GM21786 (cell line): ENCODE data around the gene SAMM50.
"Not testable (repeated sequence)": the region's sequence is repeated elsewhere in the genome, so short reads cannot be mapped to it uniquely, and the experiment has no call there.

Source experiments
- ATAC-seq: cut with Tn5 transposase; IDR thresholded peaks from one replicate; pipeline ENCODE4 v1.9.1; 2021; ENCODE audit not compliant: unreplicated experiment

SAMM50 gene

GRCh38 chr22:44000123-44000522 lies 44.9 kb downstream of the SAMM50 start:
- ATAC-seq = no peak

- no peak for ATAC-seq
Observed at GRCh38 chr22:44001521-44001920, 46.3 kb downstream of the SAMM50 start.

GRCh38 chr22:44002324-44002723 lies 47.1 kb downstream of the SAMM50 start:
- no peak for ATAC-seq

GRCh38 chr22:44002997-44003396 lies 47.8 kb downstream of the SAMM50 start:
- no peak for ATAC-seq

- ATAC-seq = no peak
Observed at GRCh38 chr22:44003405-44004103, 48.3 kb downstream of the SAMM50 start.

- no peak for ATAC-seq
Observed at GRCh38 chr22:44004104-44004460, 48.8 kb downstream of the SAMM50 start.

- ATAC-seq = no peak
Observed at GRCh38 chr22:44005524-44005923, 50.3 kb downstream of the SAMM50 start.

- no peak for ATAC-seq
Observed at GRCh38 chr22:44012162-44012561, 56.9 kb downstream of the SAMM50 start.

- no peak for ATAC-seq
Observed at GRCh38 chr22:44012591-44012990, 57.3 kb downstream of the SAMM50 start.

GRCh38 chr22:44014241-44014640 lies 59.0 kb downstream of the SAMM50 start:
- no peak for ATAC-seq

- ATAC-seq = not testable (repeated sequence)
Observed at GRCh38 chr22:44016586-44016985, 61.3 kb downstream of the SAMM50 start.

- ATAC-seq = no peak
Observed at GRCh38 chr22:44018594-44018993, 63.4 kb downstream of the SAMM50 start.

- no peak for ATAC-seq
Observed at GRCh38 chr22:44019416-44019815, 64.2 kb downstream of the SAMM50 start.

GRCh38 chr22:44019846-44020245 lies 64.6 kb downstream of the SAMM50 start:
- ATAC-seq = no peak

GRCh38 chr22:44020981-44021380 lies 65.7 kb downstream of the SAMM50 start:
- ATAC-seq = no peak

GRCh38 chr22:44023404-44024287 lies 68.4 kb downstream of the SAMM50 start:
- no peak for ATAC-seq

GRCh38 chr22:44024288-44024921 lies 69.2 kb downstream of the SAMM50 start, which contains the start of gene PARVB:
Gene PARVB, plus strand, starts transcription at chr22:44024302. Its CDS starts 38 bp downstream, at chr22:44024340.
- ATAC-seq = no peak

GRCh38 chr22:44025171-44026065 lies 70.2 kb downstream of the SAMM50 start:
- ATAC-seq = peak; percentile 58

- ATAC-seq = no peak
Observed at GRCh38 chr22:44026066-44026629, 70.9 kb downstream of the SAMM50 start.
